Measurements from ENCODE around the gene TOMT. TPM values are rescaled to one million over a fixed set of nuclear protein-coding genes. Genes with fewer than 3 reads are reported as not detected.
"Not testable (repeated sequence)": the region's sequence is repeated elsewhere in the genome, so short reads cannot be mapped to it uniquely, and the experiment has no call there.

TOMT gene
- total and polyA plus RNA-seq, 2 experiments from 2014 or later = not detected

DNA sequence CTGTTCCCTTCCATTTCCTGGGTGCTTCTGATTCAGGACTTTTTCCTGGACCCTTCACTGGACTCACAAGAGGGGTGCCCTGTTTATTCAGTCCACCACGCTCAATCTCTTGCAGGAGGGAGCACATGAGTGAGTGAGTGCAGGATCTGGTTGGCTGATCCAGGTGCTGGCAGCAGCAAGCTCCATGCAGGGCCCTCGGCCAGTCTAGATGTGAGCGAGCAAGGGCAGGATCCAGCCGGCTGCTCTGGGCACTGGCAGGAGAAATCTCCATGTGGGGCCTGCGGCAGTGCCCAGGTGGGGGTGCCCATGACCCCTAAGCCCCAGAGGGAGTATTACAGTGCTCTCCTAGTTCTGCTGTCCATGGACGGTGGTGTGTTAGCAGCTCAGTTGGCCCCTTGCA lies 18.3 kb downstream of the TOMT start:
- H3K27me3 ChIP-seq = no peaks in the 10 kb centered on the region
- no peak for DNase-seq (ENCODE audit: low read depth in 1 of 2, low spot score in 1 of 2)
- H3K9me3 ChIP-seq (ENCODE audit: low read depth) = no peaks in the 10 kb centered on the region
- TF ChIP-seq, protein P1, sequence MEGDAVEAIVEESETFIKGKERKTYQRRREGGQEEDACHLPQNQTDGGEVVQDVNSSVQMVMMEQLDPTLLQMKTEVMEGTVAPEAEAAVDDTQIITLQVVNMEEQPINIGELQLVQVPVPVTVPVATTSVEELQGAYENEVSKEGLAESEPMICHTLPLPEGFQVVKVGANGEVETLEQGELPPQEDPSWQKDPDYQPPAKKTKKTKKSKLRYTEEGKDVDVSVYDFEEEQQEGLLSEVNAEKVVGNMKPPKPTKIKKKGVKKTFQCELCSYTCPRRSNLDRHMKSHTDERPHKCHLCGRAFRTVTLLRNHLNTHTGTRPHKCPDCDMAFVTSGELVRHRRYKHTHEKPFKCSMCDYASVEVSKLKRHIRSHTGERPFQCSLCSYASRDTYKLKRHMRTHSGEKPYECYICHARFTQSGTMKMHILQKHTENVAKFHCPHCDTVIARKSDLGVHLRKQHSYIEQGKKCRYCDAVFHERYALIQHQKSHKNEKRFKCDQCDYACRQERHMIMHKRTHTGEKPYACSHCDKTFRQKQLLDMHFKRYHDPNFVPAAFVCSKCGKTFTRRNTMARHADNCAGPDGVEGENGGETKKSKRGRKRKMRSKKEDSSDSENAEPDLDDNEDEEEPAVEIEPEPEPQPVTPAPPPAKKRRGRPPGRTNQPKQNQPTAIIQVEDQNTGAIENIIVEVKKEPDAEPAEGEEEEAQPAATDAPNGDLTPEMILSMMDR (IDR thresholded peaks at IDR 0.05; ENCODE audit: low read depth, low read length) = no peak
- H3K4me1 ChIP-seq (ENCODE audit: low read depth) = no peaks in the 10 kb centered on the region
- H3K36me3 ChIP-seq = no peaks in the 10 kb centered on the region
- H3K27ac ChIP-seq = no peak overlapping the region
- H3K4me3 ChIP-seq = no peak overlapping the region

DNA sequence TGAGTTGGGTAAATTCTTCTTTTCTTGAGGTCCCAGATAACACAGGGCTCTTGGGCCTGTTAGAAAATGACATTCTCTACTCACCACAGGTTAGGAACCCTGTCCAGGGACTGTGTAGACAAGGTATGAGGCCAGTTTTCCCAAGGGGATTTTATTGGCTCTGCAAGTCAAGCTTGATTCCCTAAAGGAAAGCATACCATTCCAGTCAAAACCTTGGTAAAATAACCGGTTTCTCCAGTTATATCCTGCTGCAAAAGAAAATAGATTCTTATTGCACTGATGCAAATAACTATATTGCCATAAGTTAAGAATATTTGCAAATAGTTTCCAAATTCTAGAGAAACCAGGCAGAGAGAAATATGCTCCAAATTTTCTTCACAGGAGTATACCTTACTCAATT lies 20.2 kb downstream of the TOMT start:
- H3K27me3 ChIP-seq = no peaks in the 10 kb centered on the region
- H3K9me3 ChIP-seq (ENCODE audit: low read depth) = no peaks in the 10 kb centered on the region
- H3K27ac ChIP-seq = no peak overlapping the region
- H3K36me3 ChIP-seq = no peaks in the 10 kb centered on the region
- no peaks in the 10 kb centered on the region for H3K4me1 ChIP-seq (ENCODE audit: low read depth)
- no peak for DNase-seq (ENCODE audit: low read depth in 1 of 2, low spot score in 1 of 2)
- no peak overlapping the region for H3K4me3 ChIP-seq
- TF ChIP-seq, protein P1 (IDR thresholded peaks at IDR 0.05; ENCODE audit: low read depth, low read length) = no peak

DNA sequence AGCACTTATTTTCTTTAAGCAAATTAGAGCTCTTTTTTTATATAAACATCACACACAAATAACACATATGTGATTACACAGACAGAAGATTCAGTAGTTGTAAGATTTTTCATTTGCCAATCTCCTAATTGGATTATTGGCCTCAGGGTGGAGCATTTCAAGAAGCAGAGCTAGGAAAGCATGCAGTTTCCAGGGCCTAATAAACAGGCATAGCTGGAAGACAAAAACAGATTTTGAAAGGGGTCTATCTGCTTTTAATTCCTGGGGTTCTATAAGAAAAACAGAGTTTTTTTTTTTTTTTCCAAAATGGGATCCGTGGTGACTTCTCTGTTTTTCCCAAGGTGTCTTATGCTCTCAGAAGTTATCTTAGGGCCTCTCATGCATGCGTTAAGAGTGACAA lies 22.2 kb downstream of the TOMT start:
- no peak for DNase-seq (ENCODE audit: low read depth in 1 of 2, low spot score in 1 of 2)
- H3K36me3 ChIP-seq = no peaks in the 10 kb centered on the region
- H3K4me3 ChIP-seq = no peak overlapping the region
- TF ChIP-seq, protein P1 (IDR thresholded peaks at IDR 0.05; ENCODE audit: low read depth, low read length) = no peak
- H3K27me3 ChIP-seq = peaks cover 16% of the 10 kb centered on the region
- no peak overlapping the region for H3K27ac ChIP-seq
- H3K4me1 ChIP-seq (ENCODE audit: low read depth) = no peaks in the 10 kb centered on the region
- no peaks in the 10 kb centered on the region for H3K9me3 ChIP-seq (ENCODE audit: low read depth)

DNA sequence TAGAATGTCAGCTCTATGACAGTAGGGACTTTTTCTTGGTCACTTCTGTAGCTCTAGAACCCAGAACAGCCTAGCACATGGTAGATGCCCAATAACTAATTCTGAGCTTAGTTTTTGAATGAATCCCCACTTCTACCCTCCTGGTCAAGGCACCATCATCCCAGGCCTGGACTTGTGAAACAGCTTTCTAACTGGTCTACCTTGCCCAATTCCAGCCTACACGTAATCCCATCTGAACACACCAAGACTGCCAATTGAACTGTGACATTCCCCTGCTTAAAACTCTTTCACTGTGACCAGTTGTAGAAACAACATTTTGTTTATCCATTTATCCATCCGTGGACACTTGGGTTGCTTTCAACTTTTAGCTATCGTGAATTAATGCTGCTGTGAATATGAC lies 23.7 kb downstream of the TOMT start:
- no peak for DNase-seq (ENCODE audit: low read depth in 1 of 2, low spot score in 1 of 2)
- Histone ChIP-seq H3K36me3 (no peaks in the 10 kb centered on the region), H3K27me3 (peaks cover 16% of the 10 kb centered on the region), H3K4me1 (ENCODE audit: low read depth) (no peaks in the 10 kb centered on the region), H3K27ac (no peak overlapping the region), H3K4me3 (no peak overlapping the region), H3K9me3 (ENCODE audit: low read depth) (no peaks in the 10 kb centered on the region)
- TF ChIP-seq, protein P1 (IDR thresholded peaks at IDR 0.05; ENCODE audit: low read depth, low read length) = no peak

DNA sequence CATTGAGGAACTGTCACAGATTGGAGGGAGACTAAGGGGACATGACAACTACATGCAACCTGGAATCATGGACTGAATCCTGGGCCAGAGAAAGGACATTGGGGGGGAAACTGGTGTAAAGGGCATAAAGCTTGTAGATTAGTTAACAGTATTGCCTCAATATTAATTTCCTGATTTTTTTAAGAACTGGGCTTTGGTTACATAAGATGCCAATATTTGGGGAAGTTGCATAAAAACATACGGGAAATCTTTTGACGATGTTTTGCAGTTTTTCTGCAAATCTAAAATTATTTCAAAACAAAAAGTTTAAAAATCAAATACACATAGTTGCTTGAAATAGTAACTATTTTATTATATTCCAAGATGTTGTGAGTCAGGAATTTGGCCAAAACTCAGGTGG lies 26.9 kb downstream of the TOMT start:
- TF ChIP-seq, protein P1 (IDR thresholded peaks at IDR 0.05; ENCODE audit: low read depth, low read length) = no peak
- no peak for DNase-seq (ENCODE audit: low read depth in 1 of 2, low spot score in 1 of 2)
- Histone ChIP-seq H3K4me1 (ENCODE audit: low read depth) (no peaks in the 10 kb centered on the region), H3K27me3 (peaks cover 16% of the 10 kb centered on the region), H3K4me3 (no peak overlapping the region), H3K36me3 (no peaks in the 10 kb centered on the region), H3K9me3 (ENCODE audit: low read depth) (no peaks in the 10 kb centered on the region), H3K27ac (no peak overlapping the region)

DNA sequence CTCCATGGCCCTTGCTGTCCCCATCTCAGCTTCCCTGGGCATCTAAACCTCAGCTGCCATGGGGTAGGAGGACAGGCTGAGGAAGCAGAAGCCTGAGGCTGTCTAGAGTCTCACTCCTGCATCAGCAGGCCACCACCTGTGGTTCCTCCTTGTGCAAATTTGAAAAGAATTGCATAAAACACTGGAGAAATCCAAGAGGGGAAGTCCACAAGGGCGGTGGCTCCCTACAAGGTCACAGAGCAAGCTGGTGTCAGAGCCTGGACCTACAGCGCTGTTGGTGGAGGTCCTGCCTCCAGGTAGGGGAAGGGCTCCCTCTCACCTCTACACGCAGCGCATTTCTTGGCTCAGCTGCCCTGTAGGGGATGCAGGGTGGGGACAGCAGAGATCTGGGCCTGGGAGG lies 29.7 kb downstream of the TOMT start, which contains the start of gene FOLR3:
Gene FOLR3, plus strand, starts transcription at position 253 of the 400 bp plus-strand sequence. CDS start 228 bp downstream, outside the sequence.
- not testable (repeated sequence) for H3K4me1 ChIP-seq (ENCODE audit: low read depth); H3K9me3 ChIP-seq (ENCODE audit: low read depth); H3K4me3 ChIP-seq; H3K27ac ChIP-seq; DNase-seq (ENCODE audit: low read depth in 1 of 2, low spot score in 1 of 2); H3K36me3 ChIP-seq
- peaks cover 16% of the 10 kb centered on the region for H3K27me3 ChIP-seq

Measured in cardiac muscle cell (in vitro differentiated cells and primary cell).